Keratinocyte (primary cell): Measurements from ENCODE around the gene UBE2J2. TPM values are rescaled to one million over a fixed set of nuclear protein-coding genes. Genes with fewer than 3 reads are reported as not detected.

ENCODE experiments used
- DNase-seq: peaks from one replicate; pipeline ENCODE4 v3.0.0-alpha.2; 2011; ENCODE audit warnings: low read depth, missing footprints, low spot score
- FAIRE-seq: peaks from 2 replicates; lab custom pipeline; 2011; peaks lifted over from hg19 to GRCh38; lab: Jason Lieb, UNC
- H2AFZ ChIP-seq: 2 replicates; pipeline ENCODE4 v1.6.0; 2012; ENCODE audit warnings: low read length, control low read depth, inconsistent platforms; ENCODE audit not compliant: control insufficient read depth
- H3K27ac ChIP-seq: 2 replicates; pipeline ENCODE4 v1.5.1; 2011; ENCODE audit warnings: low read length; ENCODE audit not compliant: control insufficient read depth, insufficient read depth
- H3K27me3 ChIP-seq: 3 replicates; pipeline ENCODE4 v1.6.0; 2011; ENCODE audit warnings: low read length; ENCODE audit not compliant: control insufficient read depth, insufficient read depth; ENCODE audit errors: extremely low read depth
- H3K36me3 ChIP-seq, 2 experiments: 2 replicates in 1 of 2; 3 replicates in 1 of 2; pipeline ENCODE4 v1.5.1; 2011; ENCODE audit warnings: low read length in 2 of 2, mild to moderate bottlenecking in 1 of 2; ENCODE audit not compliant: control insufficient read depth in 2 of 2, insufficient read depth in 2 of 2; ENCODE audit errors: extremely low read depth in 1 of 2
- H3K4me1 ChIP-seq: 3 replicates; pipeline ENCODE4 v1.5.1; 2011; ENCODE audit warnings: low read length; ENCODE audit not compliant: control insufficient read depth, insufficient read depth; ENCODE audit errors: extremely low read depth
- H3K4me2 ChIP-seq: 3 replicates; pipeline ENCODE4 v1.6.0; 2011; ENCODE audit warnings: low read depth, low read length; ENCODE audit not compliant: control insufficient read depth, insufficient read depth; ENCODE audit errors: extremely low read depth
- H3K4me3 ChIP-seq, 3 experiments: fragments of 200-600 bp in 1 of 3; sonication (generic) in 1 of 3; 2 replicates in 2 of 3; 3 replicates in 1 of 3; pipeline ENCODE4 v1.5.1; 2011 to 2016; ENCODE audit warnings: low read length in 3 of 3, mild to moderate bottlenecking in 3 of 3, control low read depth in 2 of 3, inconsistent platforms in 1 of 3, low read depth in 1 of 3, mixed read lengths in 1 of 3, mixed run types in 1 of 3, moderate library complexity in 1 of 3; ENCODE audit not compliant: control insufficient read depth in 2 of 3, insufficient read depth in 2 of 3; ENCODE audit errors: extremely low read depth in 1 of 3
- H3K79me2 ChIP-seq: 2 replicates; pipeline ENCODE4 v1.6.0; 2012; ENCODE audit warnings: low read length; ENCODE audit not compliant: control insufficient read depth, insufficient read depth
- H3K9ac ChIP-seq: 3 replicates; pipeline ENCODE4 v1.6.0; 2011; ENCODE audit warnings: low read length; ENCODE audit not compliant: control insufficient read depth, insufficient read depth; ENCODE audit errors: extremely low read depth
- H3K9me1 ChIP-seq: 3 replicates; pipeline ENCODE4 v1.6.0; 2011; ENCODE audit warnings: low read length; ENCODE audit not compliant: control insufficient read depth, insufficient read depth; ENCODE audit errors: extremely low read depth
- H3K9me3 ChIP-seq: 2 replicates; pipeline ENCODE4 v1.5.1; 2012; ENCODE audit warnings: low read depth, low read length; ENCODE audit not compliant: control insufficient read depth
- H4K20me1 ChIP-seq: 3 replicates; pipeline ENCODE4 v1.6.0; 2011; ENCODE audit warnings: low read length; ENCODE audit not compliant: control insufficient read depth, insufficient read depth; ENCODE audit errors: extremely low read depth
- CTCF ChIP-seq, 3 experiments: IDR thresholded peaks in 1 of 3; conservative IDR thresholded peaks in 1 of 3; optimal IDR thresholded peaks in 1 of 3; 2 replicates in 2 of 3; 3 replicates in 1 of 3; pipeline versions ENCODE3 to v1.5.1; 2011; ENCODE audit warnings: low read length in 3 of 3, mild to moderate bottlenecking in 3 of 3, moderate library complexity in 2 of 3, control low read depth in 1 of 3, inconsistent platforms in 1 of 3; ENCODE audit not compliant: insufficient read depth in 2 of 3; ENCODE audit errors: extremely low read depth in 1 of 3
- EZH2 ChIP-seq: IDR thresholded peaks from one replicate; pipeline ENCODE4 v1.6.1; 2012; ENCODE audit warnings: inconsistent platforms, mild to moderate bottlenecking, low read length, moderate library complexity
- dilution Hi-C: fragments of 300-500 bp; cut with MboI; formaldehyde crosslinking; loops from one replicate; pipeline ENCODE4 v1.7.0; 2020; ENCODE audit warnings: low sequenced_read_pairs; ENCODE audit not compliant: extremely low pct_ligation_motif_present
- polyA plus RNA-seq, 5 experiments: library from polyadenylated mRNA; depleted of rRNA in 3 of 5; stranded (reverse) in 3 of 5; stranded (forward) in 1 of 5; unstranded in 1 of 5; fragments of >200 nt; gene quantifications; 1 replicate in 1 of 5; 2 replicates in 3 of 5; 3 replicates in 1 of 5; pipeline versions ENCODE4 v1.2.1 to v1.2.3, GENCODE V29; 2011 to 2012; ENCODE audit warnings: missing spikeins in 2 of 5, low read depth in 1 of 5, low replicate concordance in 1 of 5

The UBE2J2 gene
- polyA plus RNA-seq, 1 donor (not counting 4 experiments of a cell fraction or from before 2014, with no cell fraction given): 27.0 TPM

DNA sequence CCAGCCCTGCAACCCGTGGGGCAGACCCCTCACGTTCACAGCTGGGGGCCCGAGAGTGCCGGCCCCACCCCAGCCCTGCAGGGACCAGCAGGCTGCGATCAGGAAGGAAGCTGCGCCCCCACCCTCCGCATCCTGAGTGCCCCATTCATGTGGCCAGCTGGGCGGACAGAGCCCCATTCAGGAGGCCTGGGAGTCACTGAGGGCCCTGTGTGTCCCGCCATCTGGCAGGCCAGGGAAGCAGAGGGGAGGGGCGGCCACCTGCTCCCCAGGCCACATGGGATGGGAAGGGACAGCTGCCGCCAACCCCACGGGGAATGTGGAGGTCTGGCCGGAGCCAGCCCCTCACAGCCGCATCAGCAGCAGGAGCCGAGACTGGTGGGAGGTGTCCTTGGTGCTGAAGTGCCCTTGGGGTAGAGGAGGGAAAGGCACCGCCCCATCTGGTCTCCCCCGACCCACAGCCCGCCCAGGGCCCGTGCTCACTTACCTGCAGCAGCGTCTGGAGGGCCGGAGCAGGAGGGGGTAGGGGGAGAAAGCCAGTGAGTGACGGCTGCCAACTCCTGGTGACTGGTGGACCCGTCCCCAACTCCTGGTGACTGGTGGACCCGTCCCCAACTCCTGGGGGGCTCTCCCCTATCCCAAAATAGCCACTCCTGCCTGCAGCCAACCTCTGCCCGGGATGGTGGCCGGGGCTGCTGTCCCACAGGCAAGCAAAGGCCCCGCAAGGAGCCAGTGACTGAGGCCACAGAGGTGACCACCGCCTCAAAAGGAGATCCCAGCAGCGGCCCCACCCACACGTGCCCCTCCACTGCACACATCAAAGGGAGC, 25.4 kb upstream of the UBE2J2 start:
- H3K27ac ChIP-seq: no peak overlapping the region
- no peaks in the 10 kb centered on the region for H3K9me1 ChIP-seq
- H3K36me3 ChIP-seq: peaks cover 0 to 1% of the 10 kb centered on the region in 2 experiments
- H3K27me3 ChIP-seq: no peaks in the 10 kb centered on the region
- H3K4me2 ChIP-seq: no peak overlapping the region
- DNase-seq: no peak
- H3K9me3 ChIP-seq: no peaks in the 10 kb centered on the region
- no peak overlapping the region for H3K4me3 ChIP-seq
- dilution Hi-C loops: no loop called here
- no peak overlapping the region for H3K9ac ChIP-seq
- peaks cover 14% of the 10 kb centered on the region for H3K4me1 ChIP-seq
- no peaks in the 10 kb centered on the region for H3K79me2 ChIP-seq
- H2AFZ ChIP-seq: no peak overlapping the region
- TF ChIP-seq CTCF (optimal IDR thresholded peaks at IDR 0.05 in 1 of 3, IDR thresholded peaks at IDR 0.05 in 1 of 3, conservative IDR thresholded peaks at IDR 0.05 in 1 of 3; ENCODE audit: extremely low read depth in 1 of 3, insufficient read depth in 2 of 3, low read length in 3 of 3) (no peak), EZH2 (no peak)
- no peaks in the 10 kb centered on the region for H4K20me1 ChIP-seq
- FAIRE-seq: no peak

- peaks cover 0 to 1% of the 10 kb centered on the region in 2 experiments for H3K36me3 ChIP-seq
- dilution Hi-C loops: no loop called here
These were observed 24.3 kb upstream of the UBE2J2 start for GRCh38 chr1:1297802-1298424.

More at GRCh38 chr1:1297802-1298424, 24.3 kb upstream of the UBE2J2 start:
- Histone ChIP-seq H3K27me3 (no peaks in the 10 kb centered on the region), H3K79me2 (no peaks in the 10 kb centered on the region), H3K4me2 (no peak overlapping the region), H3K4me3 (no peak overlapping the region), H3K9ac (no peak overlapping the region), H3K9me3 (no peaks in the 10 kb centered on the region), H3K27ac (no peak overlapping the region), H3K9me1 (no peaks in the 10 kb centered on the region), H4K20me1 (no peaks in the 10 kb centered on the region), H2AFZ (no peak overlapping the region), H3K4me1 (peaks cover 3% of the 10 kb centered on the region)
- TF ChIP-seq CTCF (optimal IDR thresholded peaks at IDR 0.05 in 1 of 3, IDR thresholded peaks at IDR 0.05 in 1 of 3, conservative IDR thresholded peaks at IDR 0.05 in 1 of 3; ENCODE audit: extremely low read depth in 1 of 3, insufficient read depth in 2 of 3, low read length in 3 of 3) (no peak), EZH2 (no peak)
- no peak for DNase-seq
- no peak for FAIRE-seq
